Smooth muscle cell (in vitro differentiated cells): ENCODE data around the gene HTR3C. TPM values are rescaled to one million over a fixed set of nuclear protein-coding genes. Genes with fewer than 3 reads are reported as not detected.

Experiments
- DNase-seq: peaks from one replicate; lab custom pipeline; 2025; ENCODE audit not compliant: unreplicated experiment; lab: John Stamatoyannopoulos, UW
- H2AFZ ChIP-seq: fragments of 200-600 bp; sonication (generic); 2 replicates; pipeline ENCODE4 v1.6.0; 2016; ENCODE audit warnings: antibody characterized with exemption, low read depth, mild to moderate bottlenecking
- H3F3A ChIP-seq: fragments of 200-600 bp; sonication (generic); 2 replicates; pipeline ENCODE4 v1.6.0; 2017; ENCODE audit warnings: antibody characterized with exemption, low read depth
- H3K27ac ChIP-seq: fragments of 200-600 bp; sonication (generic); 2 replicates; pipeline ENCODE4 v1.5.1; 2016; ENCODE audit warnings: low read depth, mild to moderate bottlenecking
- H3K27me3 ChIP-seq: fragments of 200-600 bp; sonication (generic); 2 replicates; pipeline ENCODE4 v1.6.1; 2016; ENCODE audit warnings: low read depth, mild to moderate bottlenecking
- H3K36me3 ChIP-seq: fragments of 200-600 bp; sonication (generic); 2 replicates; pipeline ENCODE4 v1.5.1; 2016; ENCODE audit warnings: low read depth
- H3K4me1 ChIP-seq: fragments of 200-600 bp; sonication (generic); 2 replicates; pipeline ENCODE4 v1.5.1; 2016; ENCODE audit warnings: low read depth
- H3K4me2 ChIP-seq: fragments of 200-600 bp; sonication (generic); 2 replicates; pipeline ENCODE4 v1.6.0; 2016; ENCODE audit warnings: mild to moderate bottlenecking
- H3K4me3 ChIP-seq: fragments of 200-600 bp; sonication (generic); 2 replicates; pipeline ENCODE4 v1.5.1; 2016; ENCODE audit warnings: mild to moderate bottlenecking
- H3K79me2 ChIP-seq: fragments of 200-600 bp; sonication (generic); 2 replicates; pipeline ENCODE4 v1.6.0; 2016; ENCODE audit warnings: low read depth, mild to moderate bottlenecking
- H3K9ac ChIP-seq: fragments of 200-600 bp; sonication (generic); 2 replicates; pipeline ENCODE4 v1.6.0; 2016; ENCODE audit warnings: low read depth
- H3K9me3 ChIP-seq: fragments of 200-600 bp; sonication (generic); replicated peaks from 2 replicates; pipeline ENCODE4 v1.5.1; 2016; ENCODE audit warnings: low read depth
- H4K20me1 ChIP-seq: fragments of 200-600 bp; sonication (generic); 2 replicates; pipeline ENCODE4 v1.6.0; 2016; ENCODE audit warnings: low read depth
- WGBS: methylation state at CpG from one replicate; pipeline ENCODE4 v1.1.7; 2016; ENCODE audit warnings: low lambda C conversion rate; 5-methylcytosine and 5-hydroxymethylcytosine counted together
- polyA plus RNA-seq: library from polyadenylated mRNA; unstranded; fragments of >200 nt; fragmentation: Nextera tagmentation; extraction: Ambion mirVana; gene quantifications from 2 replicates; pipeline ENCODE4 v1.2.1, GENCODE V29; 2016
- total RNA-seq: library from RNA; depleted of rRNA; stranded (reverse); fragments of >200 nt; gene quantifications from 2 replicates; pipeline ENCODE4 v1.2.3, GENCODE V29; 2014
- TF ChIP-seq, protein P1 (sequence below): fragments of 200-600 bp; sonication (generic); IDR thresholded peaks from 2 replicates; pipeline ENCODE4 v1.5.1; 2017; ENCODE audit warnings: borderline replicate concordance, mild to moderate bottlenecking, antibody characterized with exemption; ENCODE audit not compliant: insufficient read depth, poor library complexity, severe bottlenecking

HTR3C gene
- total and polyA plus RNA-seq, 2 experiments from 2014 or later: not detected

DNA sequence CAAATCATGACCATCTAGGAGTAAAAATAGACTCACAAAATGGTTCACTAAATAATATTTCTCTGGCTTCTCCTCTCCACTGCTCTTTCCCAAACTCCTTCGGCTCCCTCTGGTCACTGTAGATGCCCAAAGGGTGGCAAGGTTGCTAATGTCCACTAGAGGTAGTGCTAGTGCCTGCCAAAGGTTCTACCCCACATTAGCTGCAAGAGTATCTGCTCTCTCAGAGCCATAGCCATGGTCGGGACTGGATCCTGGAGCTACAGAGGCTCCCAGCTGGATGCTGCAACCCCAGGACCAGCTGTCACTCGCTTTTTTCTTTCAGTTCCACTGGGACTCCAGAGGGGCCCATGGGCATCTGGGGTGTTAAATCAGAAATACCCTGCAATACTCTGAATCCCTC is 12.8 kb upstream of the HTR3C start:
- 67% methylated on average over 3 of the region's 3 CpGs for WGBS
- no peak for DNase-seq

DNA sequence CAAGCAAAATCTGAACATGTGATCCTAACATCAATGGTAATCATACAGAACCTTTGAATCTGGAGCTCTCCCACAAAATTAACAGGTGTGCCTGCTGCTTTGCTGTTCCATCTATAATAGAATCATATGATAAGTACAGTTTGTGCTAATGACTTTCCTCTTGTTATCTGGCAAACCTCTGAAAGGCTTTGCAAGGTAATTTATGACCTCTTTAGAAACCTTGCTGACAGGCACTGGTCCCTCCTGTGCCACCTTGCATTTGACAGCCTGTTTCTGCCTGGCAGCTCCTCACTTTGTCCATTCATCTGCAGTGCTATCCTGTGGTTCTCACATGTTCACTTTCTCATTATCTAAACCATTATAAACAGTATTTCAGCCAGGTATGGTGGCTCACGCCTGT is 10.2 kb upstream of the HTR3C start:
- Histone ChIP-seq H4K20me1 (no peaks in the 10 kb centered on the region), H3K36me3 (no peaks in the 10 kb centered on the region), H2AFZ (no peak overlapping the region), H3K27me3 (peaks cover under 1% of the 10 kb centered on the region), H3K4me1 (no peaks in the 10 kb centered on the region), H3K9me3 (no peaks in the 10 kb centered on the region), H3K9ac (no peak overlapping the region), H3F3A (no peaks in the 10 kb centered on the region), H3K4me2 (no peak overlapping the region), H3K27ac (no peak overlapping the region), H3K4me3 (no peak overlapping the region), H3K79me2 (no peaks in the 10 kb centered on the region)
- no peak for DNase-seq
- 83% methylated on average over 1 of the region's 1 CpG for WGBS
- TF ChIP-seq, protein P1, sequence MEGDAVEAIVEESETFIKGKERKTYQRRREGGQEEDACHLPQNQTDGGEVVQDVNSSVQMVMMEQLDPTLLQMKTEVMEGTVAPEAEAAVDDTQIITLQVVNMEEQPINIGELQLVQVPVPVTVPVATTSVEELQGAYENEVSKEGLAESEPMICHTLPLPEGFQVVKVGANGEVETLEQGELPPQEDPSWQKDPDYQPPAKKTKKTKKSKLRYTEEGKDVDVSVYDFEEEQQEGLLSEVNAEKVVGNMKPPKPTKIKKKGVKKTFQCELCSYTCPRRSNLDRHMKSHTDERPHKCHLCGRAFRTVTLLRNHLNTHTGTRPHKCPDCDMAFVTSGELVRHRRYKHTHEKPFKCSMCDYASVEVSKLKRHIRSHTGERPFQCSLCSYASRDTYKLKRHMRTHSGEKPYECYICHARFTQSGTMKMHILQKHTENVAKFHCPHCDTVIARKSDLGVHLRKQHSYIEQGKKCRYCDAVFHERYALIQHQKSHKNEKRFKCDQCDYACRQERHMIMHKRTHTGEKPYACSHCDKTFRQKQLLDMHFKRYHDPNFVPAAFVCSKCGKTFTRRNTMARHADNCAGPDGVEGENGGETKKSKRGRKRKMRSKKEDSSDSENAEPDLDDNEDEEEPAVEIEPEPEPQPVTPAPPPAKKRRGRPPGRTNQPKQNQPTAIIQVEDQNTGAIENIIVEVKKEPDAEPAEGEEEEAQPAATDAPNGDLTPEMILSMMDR: no peak

More for the DNA sequence above, 12.8 kb upstream of the HTR3C start:
- Histone ChIP-seq H3K4me2 (no peak overlapping the region), H4K20me1 (no peaks in the 10 kb centered on the region), H3K27me3 (peaks cover 8% of the 10 kb centered on the region), H3K4me3 (no peak overlapping the region), H3K27ac (no peak overlapping the region), H3K79me2 (no peaks in the 10 kb centered on the region), H3K36me3 (no peaks in the 10 kb centered on the region), H3F3A (no peaks in the 10 kb centered on the region), H3K9ac (no peak overlapping the region), H2AFZ (no peak overlapping the region), H3K9me3 (no peaks in the 10 kb centered on the region), H3K4me1 (no peaks in the 10 kb centered on the region)
- TF ChIP-seq, protein P1: no peak

GRCh38 chr3:184045995-184046394 is 6.9 kb upstream of the HTR3C start:
- Histone ChIP-seq H3F3A (no peaks in the 10 kb centered on the region), H3K9me3 (no peaks in the 10 kb centered on the region), H3K36me3 (no peaks in the 10 kb centered on the region), H3K27ac (no peak overlapping the region), H3K4me1 (no peaks in the 10 kb centered on the region), H3K79me2 (no peaks in the 10 kb centered on the region), H3K4me2 (no peak overlapping the region), H3K9ac (no peak overlapping the region), H2AFZ (no peak overlapping the region), H3K27me3 (no peaks in the 10 kb centered on the region), H4K20me1 (no peaks in the 10 kb centered on the region), H3K4me3 (no peak overlapping the region)
- WGBS: 95% methylated on average over 5 of the region's 5 CpGs
- DNase-seq: no peak
- TF ChIP-seq, protein P1: no peak

DNA sequence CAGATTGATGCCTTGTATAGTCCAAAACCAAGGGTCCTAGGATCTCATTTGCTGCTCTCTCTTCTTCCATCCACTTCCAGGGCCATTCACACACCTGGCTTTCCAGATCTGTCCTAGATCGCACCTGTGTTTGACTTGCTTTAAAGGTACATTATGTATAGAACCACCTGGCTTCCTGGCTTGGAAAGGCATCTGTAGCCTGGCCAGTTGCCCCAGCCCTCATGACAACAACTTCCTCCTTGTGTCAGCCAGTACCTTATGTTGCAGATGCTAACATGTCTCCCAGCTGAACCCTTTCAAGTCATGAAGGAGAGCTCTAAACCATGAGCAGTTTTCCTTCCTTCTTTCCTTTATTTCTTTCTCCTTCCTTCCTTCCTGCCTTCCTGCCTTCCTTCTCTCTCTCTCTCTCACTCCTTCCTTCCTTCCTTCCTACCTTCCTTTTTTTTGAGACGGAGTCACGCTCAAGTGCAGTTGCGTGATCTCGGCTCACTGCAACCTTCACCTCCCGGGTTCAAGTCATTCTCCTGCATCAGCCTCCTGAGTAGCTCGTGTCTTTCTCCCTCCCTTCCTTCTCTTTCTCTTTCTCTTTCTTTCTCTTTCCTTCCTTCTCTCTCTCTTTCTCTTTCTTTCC is 2.5 kb upstream of the HTR3C start:
- Histone ChIP-seq H3F3A (no peaks in the 10 kb centered on the region), H3K79me2 (no peaks in the 10 kb centered on the region), H3K36me3 (no peaks in the 10 kb centered on the region), H3K4me2 (no peak overlapping the region), H3K4me3 (no peak overlapping the region), H3K27me3 (no peaks in the 10 kb centered on the region), H3K9me3 (no peaks in the 10 kb centered on the region), H3K27ac (no peak overlapping the region), H3K4me1 (no peaks in the 10 kb centered on the region), H2AFZ (no peak overlapping the region), H3K9ac (no peak overlapping the region), H4K20me1 (no peaks in the 10 kb centered on the region)
- no peak for DNase-seq
- TF ChIP-seq, protein P1: no peak
- 92% methylated on average over 7 of the region's 7 CpGs for WGBS
